ENCODE measurements around the gene B4GALT5.

The B4GALT5 gene

DNA sequence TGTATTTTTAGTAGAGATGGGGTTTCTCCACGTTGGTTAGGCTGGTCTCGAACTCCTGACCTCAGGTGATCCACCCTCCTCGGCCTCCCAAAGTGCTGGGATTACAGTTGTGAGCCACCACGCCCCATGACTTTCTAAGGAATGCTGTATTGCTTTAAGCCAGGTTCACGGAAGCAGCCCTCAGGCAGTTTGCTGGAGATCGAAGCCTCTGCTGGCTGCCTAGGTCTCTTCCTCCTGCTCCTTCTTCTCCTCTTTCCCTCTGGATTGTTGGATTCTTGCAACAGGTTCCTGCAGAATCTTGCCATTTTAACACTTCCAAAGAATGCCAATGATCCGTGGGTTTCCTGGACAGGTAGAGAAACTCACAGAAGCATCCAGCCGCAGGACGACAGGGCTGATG, 29.3 kb upstream of the B4GALT5 start:
- no peak overlapping the region for H3K9ac ChIP-seq (ENCODE audit: low read length)

DNA sequence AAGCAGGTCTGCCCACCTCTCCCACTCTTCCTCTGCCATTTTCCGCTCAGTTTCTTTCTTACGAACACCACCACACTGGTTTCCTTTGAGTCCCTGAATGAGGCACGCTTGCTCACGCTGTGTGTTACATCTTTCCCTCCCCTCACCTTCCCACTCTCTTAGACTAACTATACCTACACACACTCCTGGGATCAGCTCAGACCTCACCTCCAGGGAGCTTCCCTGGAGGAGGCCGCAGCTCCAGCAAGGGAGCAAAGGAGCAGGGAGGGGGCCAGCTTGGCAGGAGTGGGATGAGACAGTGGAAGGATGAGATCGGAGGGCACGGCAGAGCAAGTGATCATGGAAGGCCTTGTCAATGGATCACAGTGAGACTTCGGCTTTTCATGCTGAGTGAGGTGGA, 28.3 kb upstream of the B4GALT5 start:
- no peak overlapping the region for H3K9ac ChIP-seq (ENCODE audit: low read length)
- H3K36me3 ChIP-seq (replicated peaks; ENCODE audit: low read depth, low read length), result no peaks in the 10 kb centered on the region
- H3K4me3 ChIP-seq (ENCODE audit: low read length), result no peak overlapping the region
- no peaks in the 10 kb centered on the region for H3K79me2 ChIP-seq (ENCODE audit: low read length)
- H3K4me2 ChIP-seq (ENCODE audit: low read length), result no peak overlapping the region
- H3K4me1 ChIP-seq (ENCODE audit: low read length), result peaks cover 8% of the 10 kb centered on the region; the same call in 1 of the 2 replicates
- H3K27ac ChIP-seq (ENCODE audit: low read length), result no peak overlapping the region
- no peaks in the 10 kb centered on the region for H3K9me3 ChIP-seq (ENCODE audit: insufficient read depth, low read length)
- TF ChIP-seq EZH2phosphoT487 (IDR thresholded peaks at IDR 0.05; ENCODE audit: low read depth), result no peak
- TF ChIP-seq, protein P1, sequence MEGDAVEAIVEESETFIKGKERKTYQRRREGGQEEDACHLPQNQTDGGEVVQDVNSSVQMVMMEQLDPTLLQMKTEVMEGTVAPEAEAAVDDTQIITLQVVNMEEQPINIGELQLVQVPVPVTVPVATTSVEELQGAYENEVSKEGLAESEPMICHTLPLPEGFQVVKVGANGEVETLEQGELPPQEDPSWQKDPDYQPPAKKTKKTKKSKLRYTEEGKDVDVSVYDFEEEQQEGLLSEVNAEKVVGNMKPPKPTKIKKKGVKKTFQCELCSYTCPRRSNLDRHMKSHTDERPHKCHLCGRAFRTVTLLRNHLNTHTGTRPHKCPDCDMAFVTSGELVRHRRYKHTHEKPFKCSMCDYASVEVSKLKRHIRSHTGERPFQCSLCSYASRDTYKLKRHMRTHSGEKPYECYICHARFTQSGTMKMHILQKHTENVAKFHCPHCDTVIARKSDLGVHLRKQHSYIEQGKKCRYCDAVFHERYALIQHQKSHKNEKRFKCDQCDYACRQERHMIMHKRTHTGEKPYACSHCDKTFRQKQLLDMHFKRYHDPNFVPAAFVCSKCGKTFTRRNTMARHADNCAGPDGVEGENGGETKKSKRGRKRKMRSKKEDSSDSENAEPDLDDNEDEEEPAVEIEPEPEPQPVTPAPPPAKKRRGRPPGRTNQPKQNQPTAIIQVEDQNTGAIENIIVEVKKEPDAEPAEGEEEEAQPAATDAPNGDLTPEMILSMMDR (IDR thresholded peaks at IDR 0.05; ENCODE audit: low read depth, low read length), result no peak
- H4K20me1 ChIP-seq (ENCODE audit: insufficient read depth, low read length), result no peaks in the 10 kb centered on the region
- no peaks in the 10 kb centered on the region for H3K27me3 ChIP-seq (ENCODE audit: low read depth, low read length)
- no peak overlapping the region for H2AFZ ChIP-seq (ENCODE audit: low read depth, low read length)

More for the DNA sequence above, 29.3 kb upstream of the B4GALT5 start:
- Histone ChIP-seq H4K20me1 (ENCODE audit: insufficient read depth, low read length) (no peaks in the 10 kb centered on the region), H3K4me1 (ENCODE audit: low read length) (peaks cover 13% of the 10 kb centered on the region), H3K36me3 (replicated peaks; ENCODE audit: low read depth, low read length) (no peaks in the 10 kb centered on the region), H3K9me3 (ENCODE audit: insufficient read depth, low read length) (no peaks in the 10 kb centered on the region), H3K27me3 (ENCODE audit: low read depth, low read length) (no peaks in the 10 kb centered on the region), H3K79me2 (ENCODE audit: low read length) (no peaks in the 10 kb centered on the region), H3K27ac (ENCODE audit: low read length) (no peak overlapping the region), H3K4me2 (ENCODE audit: low read length) (no peak overlapping the region), H3K4me3 (ENCODE audit: low read length) (no peak overlapping the region), H2AFZ (ENCODE audit: low read depth, low read length) (no peak overlapping the region)
- TF ChIP-seq, protein P1 (IDR thresholded peaks at IDR 0.05; ENCODE audit: low read depth, low read length), result no peak
- no peak for TF ChIP-seq EZH2phosphoT487 (IDR thresholded peaks at IDR 0.05; ENCODE audit: low read depth)

- H2AFZ ChIP-seq (ENCODE audit: low read depth, low read length), result no peak overlapping the region
- TF ChIP-seq EZH2phosphoT487 (IDR thresholded peaks at IDR 0.05; ENCODE audit: low read depth), result no peak
- TF ChIP-seq, protein P1 (IDR thresholded peaks at IDR 0.05; ENCODE audit: low read depth, low read length), result no peak
- H3K27me3 ChIP-seq (ENCODE audit: low read depth, low read length), result no peaks in the 10 kb centered on the region
- no peaks in the 10 kb centered on the region for H3K79me2 ChIP-seq (ENCODE audit: low read length)
- no peak overlapping the region for H3K4me3 ChIP-seq (ENCODE audit: low read length)
- no peaks in the 10 kb centered on the region for H3K36me3 ChIP-seq (replicated peaks; ENCODE audit: low read depth, low read length)
- no peak overlapping the region for H3K9ac ChIP-seq (ENCODE audit: low read length)
- H4K20me1 ChIP-seq (ENCODE audit: insufficient read depth, low read length), result no peaks in the 10 kb centered on the region
- H3K4me1 ChIP-seq (ENCODE audit: low read length), result peaks cover 8% of the 10 kb centered on the region; the same call in 1 of the 2 replicates
- no peak overlapping the region for H3K27ac ChIP-seq (ENCODE audit: low read length)
- H3K9me3 ChIP-seq (ENCODE audit: insufficient read depth, low read length), result no peaks in the 10 kb centered on the region
- H3K4me2 ChIP-seq (ENCODE audit: low read length), result no peak overlapping the region
Measured at GRCh38 chr20:49740807-49741206, 27.1 kb upstream of the B4GALT5 start.

- Histone ChIP-seq H4K20me1 (ENCODE audit: insufficient read depth, low read length) (no peaks in the 10 kb centered on the region), H3K9ac (ENCODE audit: low read length) (no peak overlapping the region), H2AFZ (ENCODE audit: low read depth, low read length) (no peak overlapping the region), H3K79me2 (ENCODE audit: low read length) (no peaks in the 10 kb centered on the region), H3K9me3 (ENCODE audit: insufficient read depth, low read length) (no peaks in the 10 kb centered on the region), H3K27ac (ENCODE audit: low read length) (no peak overlapping the region), H3K36me3 (replicated peaks; ENCODE audit: low read depth, low read length) (no peaks in the 10 kb centered on the region), H3K4me3 (ENCODE audit: low read length) (no peak overlapping the region), H3K4me2 (ENCODE audit: low read length) (no peak overlapping the region), H3K4me1 (ENCODE audit: low read length) (peaks cover 8% of the 10 kb centered on the region; the same call in 1 of the 2 replicates), H3K27me3 (ENCODE audit: low read depth, low read length) (no peaks in the 10 kb centered on the region)
- no peak for TF ChIP-seq EZH2phosphoT487 (IDR thresholded peaks at IDR 0.05; ENCODE audit: low read depth)
- TF ChIP-seq, protein P1 (IDR thresholded peaks at IDR 0.05; ENCODE audit: low read depth, low read length), result no peak
Measured at GRCh38 chr20:49739042-49739441, 25.4 kb upstream of the B4GALT5 start.

All from OCI-LY3 (cell line).